NCI-H187 treated with DMSO at 0.1 percent for 48 hours (cell line): Measurements from ENCODE around the gene SLC1A7.

ENCODE experiments used
- DNase-seq: peaks from one replicate; lab custom pipeline; 2025; lab: John Stamatoyannopoulos, UW

Gene SLC1A7

GRCh38 chr1:53061123-53061858 is 81.1 kb downstream of the SLC1A7 start:
- no peak for DNase-seq

- no peak for DNase-seq
These were observed 81.9 kb downstream of the SLC1A7 start for GRCh38 chr1:53060579-53060978.

- no peak for DNase-seq
These were observed 85.3 kb downstream of the SLC1A7 start for GRCh38 chr1:53057127-53057526.

GRCh38 chr1:53051676-53052075 is 90.8 kb downstream of the SLC1A7 start:
- DNase-seq: no peak

- no peak for DNase-seq
These were observed 92.1 kb downstream of the SLC1A7 start for GRCh38 chr1:53050310-53050709.

GRCh38 chr1:53049574-53049967 is 92.9 kb downstream of the SLC1A7 start:
- DNase-seq: no peak

GRCh38 chr1:53048960-53049573 is 93.4 kb downstream of the SLC1A7 start:
- DNase-seq: no peak

- DNase-seq: no peak
These were observed 94.4 kb downstream of the SLC1A7 start for GRCh38 chr1:53047737-53048736.

GRCh38 chr1:53046930-53047329 is 95.5 kb downstream of the SLC1A7 start:
- DNase-seq: no peak

GRCh38 chr1:53044926-53045325 is 97.5 kb downstream of the SLC1A7 start:
- DNase-seq: no peak

GRCh38 chr1:53043271-53043670 is 99.2 kb downstream of the SLC1A7 start:
- DNase-seq: no peak

- DNase-seq: no peak
These were observed 103.9 kb downstream of the SLC1A7 start for GRCh38 chr1:53038566-53038965.
